H1 (cell line): Measurements from ENCODE around the gene ZFR. TPM values are rescaled to one million over a fixed set of nuclear protein-coding genes. Genes with fewer than 3 reads are reported as not detected.

Experiments
- CTCF ChIA-PET: fragments of 300-600 bp; sonication (Branson Sonifier 250); formaldehyde crosslinking; loops from one replicate; lab custom pipeline; 2021; ENCODE audit not compliant: partially characterized antibody; lab: Charles Lee
- POLR2A ChIA-PET: fragments of 300-600 bp; sonication (Branson Sonifier 250); formaldehyde crosslinking; loops from one replicate; lab custom pipeline; 2021; ENCODE audit warnings: inconsistent platforms; ENCODE audit not compliant: partially characterized antibody; lab: Charles Lee
- DNase-seq, 2 experiments: peaks; one replicate each; pipeline versions ENCODE4 v3.0.0 to v3.0.0-alpha.2; 2010 to 2022; ENCODE audit warnings: low spot score in 2 of 2, low read depth in 1 of 2, mixed read lengths in 1 of 2
- FAIRE-seq: peaks from 2 replicates; lab custom pipeline; 2011; peaks lifted over from hg19 to GRCh38; lab: Jason Lieb, UNC
- H2AFZ ChIP-seq: 2 replicates; pipeline ENCODE4 v1.8.1; 2012; ENCODE audit warnings: low read length, inconsistent platforms
- H2AK5ac ChIP-seq: 2 replicates; pipeline ENCODE4 v1.6.1; 2013; ENCODE audit warnings: low read depth, low read length
- H2BK120ac ChIP-seq: replicated peaks from 2 replicates; pipeline ENCODE3; 2013; ENCODE audit warnings: low read depth, low read length, inconsistent platforms
- H2BK12ac ChIP-seq: 2 replicates; pipeline ENCODE4 v1.6.1; 2013; ENCODE audit warnings: low read depth, low read length
- H2BK15ac ChIP-seq: 2 replicates; pipeline ENCODE4 v1.6.1; 2013; ENCODE audit warnings: low read length
- H2BK20ac ChIP-seq: 2 replicates; pipeline ENCODE4 v1.6.1; 2013; ENCODE audit warnings: low read length
- H2BK5ac ChIP-seq: 2 replicates; pipeline ENCODE4 v1.6.1; 2013; ENCODE audit warnings: low read depth, low read length
- H3K14ac ChIP-seq: 2 replicates; pipeline ENCODE4 v1.6.1; 2013; ENCODE audit warnings: inconsistent platforms; ENCODE audit not compliant: insufficient read length
- H3K18ac ChIP-seq: 2 replicates; pipeline ENCODE4 v1.6.1; 2013; ENCODE audit warnings: low read length; ENCODE audit errors: extremely low read depth
- H3K23ac ChIP-seq: 2 replicates; pipeline ENCODE4 v1.6.1; 2013; ENCODE audit warnings: inconsistent platforms; ENCODE audit not compliant: insufficient read length
- H3K23me2 ChIP-seq: 2 replicates; pipeline ENCODE4 v1.6.1; 2013; ENCODE audit warnings: low read depth, low read length
- H3K27ac ChIP-seq: 2 replicates; pipeline ENCODE4 v1.6.1; 2011; ENCODE audit warnings: low read depth, low read length, inconsistent platforms
- H3K27me3 ChIP-seq, 4 experiments: replicated peaks in 1 of 4; 1 replicate in 1 of 4; 2 replicates in 3 of 4; pipeline versions ENCODE4 v1.6.1 to v1.8.1; 2011 to 2013; ENCODE audit warnings: low read length in 3 of 4, mild to moderate bottlenecking in 3 of 4, inconsistent platforms in 2 of 4, mixed read lengths in 2 of 4, moderate library complexity in 1 of 4; ENCODE audit not compliant: control insufficient read depth in 3 of 4, insufficient read depth in 3 of 4; ENCODE audit errors: extremely low read depth in 1 of 4
- H3K36me3 ChIP-seq, 4 experiments: 2 replicates each; pipeline versions ENCODE4 v1.6.1 to v1.8.1; 2011 to 2013; ENCODE audit warnings: mild to moderate bottlenecking in 4 of 4, low read length in 3 of 4, moderate library complexity in 2 of 4, control low read depth in 1 of 4, inconsistent platforms in 1 of 4; ENCODE audit not compliant: insufficient read depth in 4 of 4, control insufficient read depth in 2 of 4
- H3K4ac ChIP-seq: replicated peaks from 2 replicates; pipeline ENCODE3; 2013; ENCODE audit warnings: low read length, low read depth, mixed read lengths, inconsistent platforms; ENCODE audit not compliant: insufficient read length
- H3K4me1 ChIP-seq, 4 experiments: replicated peaks in 1 of 4; 1 replicate in 1 of 4; 2 replicates in 3 of 4; pipeline versions ENCODE4 v1.6.1 to v1.8.1; 2011 to 2013; ENCODE audit warnings: low read length in 3 of 4, inconsistent platforms in 2 of 4, mixed read lengths in 1 of 4; ENCODE audit not compliant: insufficient read depth in 4 of 4, control insufficient read depth in 3 of 4
- H3K4me2 ChIP-seq, 2 experiments: 2 replicates each; pipeline versions ENCODE4 v1.6.1 to v1.8.1; 2011 to 2013; ENCODE audit warnings: low read depth in 2 of 2, low read length in 2 of 2, control low read depth in 1 of 2, inconsistent platforms in 1 of 2, mild to moderate bottlenecking in 1 of 2; ENCODE audit not compliant: insufficient read depth in 1 of 2
- H3K4me3 ChIP-seq, 4 experiments: fragments of 200-600, 300-600 bp in 1 of 4; sonication (generic), shearing (Covaris generic), sonication (Bioruptor Twin) in 1 of 4; 2 replicates each; pipeline versions ENCODE4 v1.5.1 to v1.8.1; 2011 to 2016; ENCODE audit warnings: low read length in 4 of 4, low read depth in 3 of 4, control low read depth in 2 of 4, inconsistent platforms in 2 of 4, mild to moderate bottlenecking in 2 of 4, mixed read lengths in 1 of 4, moderate library complexity in 1 of 4; ENCODE audit not compliant: insufficient read depth in 2 of 4; ENCODE audit errors: extremely low read depth in 1 of 4
- H3K56ac ChIP-seq: replicated peaks from 2 replicates; pipeline ENCODE3; 2013; ENCODE audit warnings: low read depth, mild to moderate bottlenecking, mixed read lengths, low read length, inconsistent platforms; ENCODE audit not compliant: insufficient read length
- H3K79me1 ChIP-seq: 2 replicates; pipeline ENCODE4 v1.6.1; 2013; ENCODE audit warnings: low read depth, low read length, control low read depth
- H3K79me2 ChIP-seq, 2 experiments: 2 replicates each; pipeline versions ENCODE4 v1.6.1 to v1.8.1; 2012 to 2013; ENCODE audit warnings: low read length in 2 of 2, mild to moderate bottlenecking in 2 of 2, inconsistent platforms in 1 of 2; ENCODE audit not compliant: insufficient read depth in 2 of 2, control insufficient read depth in 1 of 2
- H3K9ac ChIP-seq, 4 experiments: replicated peaks in 1 of 4; 1 replicate in 1 of 4; 2 replicates in 3 of 4; pipeline versions ENCODE4 v1.6.1 to v1.8.1; 2011 to 2013; ENCODE audit warnings: low read depth in 3 of 4, low read length in 3 of 4, control low read depth in 2 of 4, mild to moderate bottlenecking in 2 of 4, moderate library complexity in 2 of 4, inconsistent platforms in 1 of 4; ENCODE audit errors: extremely low read depth in 1 of 4
- H3K9me3 ChIP-seq, 2 experiments: 2 replicates each; pipeline versions ENCODE4 v1.6.1 to v1.8.1; 2012 to 2013; ENCODE audit warnings: mild to moderate bottlenecking in 2 of 2, moderate library complexity in 2 of 2, control low read depth in 1 of 2, inconsistent platforms in 1 of 2, low read depth in 1 of 2, low read length in 1 of 2, mixed read lengths in 1 of 2; ENCODE audit not compliant: insufficient read depth in 2 of 2
- H4K20me1 ChIP-seq, 2 experiments: replicated peaks in 1 of 2; 2 replicates each; pipeline versions ENCODE3 to v1.8.1; 2011 to 2013; ENCODE audit warnings: inconsistent platforms in 2 of 2, low read length in 2 of 2, mild to moderate bottlenecking in 1 of 2; ENCODE audit not compliant: insufficient read depth in 2 of 2, control insufficient read depth in 1 of 2
- H4K5ac ChIP-seq: 2 replicates; pipeline ENCODE4 v1.6.1; 2013; ENCODE audit warnings: low read length, low read depth, mixed read lengths, inconsistent platforms; ENCODE audit not compliant: insufficient read length
- H4K8ac ChIP-seq: 2 replicates; pipeline ENCODE4 v1.8.0; 2013; ENCODE audit warnings: mild to moderate bottlenecking, moderate library complexity, low read length, inconsistent platforms; ENCODE audit not compliant: insufficient read depth; ENCODE audit errors: extremely low read depth
- H4K91ac ChIP-seq: replicated peaks from 2 replicates; pipeline ENCODE3; 2013; ENCODE audit warnings: low read length, mixed read lengths, inconsistent platforms; ENCODE audit not compliant: insufficient read length
- MAFK ChIP-seq: IDR thresholded peaks from 2 replicates; pipeline ENCODE4 v1.6.1; 2012; ENCODE audit warnings: low read depth, mild to moderate bottlenecking, improper control_type of control experiment, low read length
- POLR2AphosphoS5 ChIP-seq: IDR thresholded peaks from 2 replicates; pipeline ENCODE4 v1.6.1; 2011; ENCODE audit warnings: low read depth, low read length
- TEAD4 ChIP-seq: IDR thresholded peaks from 2 replicates; pipeline ENCODE4 v1.6.1; 2012; ENCODE audit warnings: low read depth, low read length, inconsistent platforms, mixed read lengths
- USF2 ChIP-seq: IDR thresholded peaks from 2 replicates; pipeline ENCODE4 v1.6.1; 2011; ENCODE audit warnings: low read length, improper control_type of control experiment
- WGBS, 2 experiments: shearing (Covaris generic) in 1 of 2; methylation state at CpG; one replicate each; pipeline versions ENCODE4 v1.1.6 to v1.1.7; 2013 to 2015; ENCODE audit warnings: low lambda C conversion rate in 2 of 2, mixed read lengths in 2 of 2, inconsistent platforms in 1 of 2, low coverage in 1 of 2, missing lambda C conversion rate in 1 of 2; ENCODE audit not compliant: insufficient replicate concordance in 2 of 2, insufficient coverage in 1 of 2, insufficient read length in 1 of 2; ENCODE audit errors: extremely low coverage in 1 of 2, missing lambda C conversion rate in 1 of 2; 5-methylcytosine and 5-hydroxymethylcytosine counted together
- polyA plus RNA-seq, 7 experiments: library from polyadenylated mRNA; depleted of rRNA in 3 of 7; stranded (reverse) in 5 of 7; unstranded in 2 of 7; fragments of >200 nt in 5 of 7; fragments of 200-250 nt in 2 of 7; gene quantifications; 1 replicate in 5 of 7; 2 replicates in 1 of 7; 4 replicates in 1 of 7; pipeline versions ENCODE4 v1.2.1 to v1.2.3, GENCODE V29; 2011 to 2013; ENCODE audit warnings: missing spikeins in 2 of 7, mixed read lengths in 2 of 7
- total RNA-seq: library from RNA; stranded (reverse); fragmentation: NEBNext Ultra II Directional; extraction: Animal tissue kit (Norgen Biotek cat#: 25700); gene quantifications from 2 replicates; pipeline ENCODE4 v1.2.1, GENCODE V29; 2021

ZFR gene
- total and polyA plus RNA-seq, 2 of the 8 experiments (the other 6 are each of a cell fraction or from before 2014, with no cell fraction given) = 68.8 to 92.7 TPM

DNA sequence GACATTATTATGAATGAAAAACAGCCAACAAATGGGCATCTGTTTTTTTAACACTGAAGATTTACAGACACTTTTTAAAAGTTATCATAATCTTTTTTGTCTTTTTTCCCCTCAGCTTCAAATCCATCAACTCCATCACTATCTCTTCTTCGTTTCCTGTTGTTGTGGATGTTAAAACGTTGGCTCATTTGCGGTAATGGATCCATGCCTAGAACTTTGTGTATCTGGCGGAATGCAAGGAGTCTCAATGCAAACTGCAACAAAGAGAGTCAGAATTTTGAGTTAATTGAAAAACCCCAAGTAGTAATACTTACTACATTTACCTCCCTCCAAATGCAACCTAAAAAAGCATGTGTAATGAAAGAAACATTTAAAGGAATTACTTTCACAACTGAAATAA is 88.9 kb downstream of the ZFR start:
- ChIA-PET CTCF (interaction anchor here (0.8 to 1.0 kb wide), 2 partner anchors 10 to 121 kb away, joined by 3 read pairs; no protein-coding TSS in a partner anchor), POLR2A (interaction anchor here (0.6 kb wide), 1 partner anchor 98 kb away, joined by 3 read pairs; no protein-coding TSS in a partner anchor)
- H3K9ac ChIP-seq = no peak overlapping the region
- 91% methylated on average over 4 of the region's 4 CpGs; no CpG with 5 or more reads in 1 of the 2 experiments for WGBS, 2 experiments
- no peak overlapping the region for H3K14ac ChIP-seq
- no peaks in the 10 kb centered on the region for H3K9me3 ChIP-seq
- no peaks in the 10 kb centered on the region for H3K79me2 ChIP-seq
- no peak for TF ChIP-seq MAFK
- TF ChIP-seq TEAD4 = no peak
- no peak for TF ChIP-seq USF2
- TF ChIP-seq POLR2AphosphoS5 = no peak
- no peak for DNase-seq
- H4K20me1 ChIP-seq = no peaks in the 10 kb centered on the region
- H3K4me2 ChIP-seq = no peak overlapping the region
- no peak overlapping the region for H2AK5ac ChIP-seq
- no peak overlapping the region for H2BK12ac ChIP-seq
- H3K56ac ChIP-seq = no peak overlapping the region
- no peak overlapping the region for H3K18ac ChIP-seq
- H2BK5ac ChIP-seq = no peak overlapping the region
- H3K27me3 ChIP-seq = no peaks in the 10 kb centered on the region
- no peak overlapping the region for H3K23ac ChIP-seq
- no peak overlapping the region for H2BK15ac ChIP-seq
- no peak overlapping the region for H2AFZ ChIP-seq
- no peak for FAIRE-seq
- H3K4me1 ChIP-seq = peaks cover 0 to 2% (median 0%) of the 10 kb centered on the region in 4 experiments; a peak in 1 of 7 replicates
- no peak overlapping the region for H4K8ac ChIP-seq
- no peak overlapping the region for H3K4me3 ChIP-seq
- no peak overlapping the region for H3K27ac ChIP-seq
- H3K4ac ChIP-seq = no peak overlapping the region
- no peak overlapping the region for H2BK120ac ChIP-seq
- H4K5ac ChIP-seq = no peak overlapping the region
- H3K23me2 ChIP-seq = no peaks in the 10 kb centered on the region
- peaks cover 0 to 29% (median 6%) of the 10 kb centered on the region in 4 experiments; a peak in 5 of 8 replicates for H3K36me3 ChIP-seq
- no peak overlapping the region for H2BK20ac ChIP-seq
- H3K79me1 ChIP-seq = no peaks in the 10 kb centered on the region
- H4K91ac ChIP-seq = no peak overlapping the region
